Sigmoid colon (tissue), 7 donors: ENCODE measurements around the gene MAGI2. TPM values are rescaled to one million over a fixed set of nuclear protein-coding genes. Genes with fewer than 3 reads are reported as not detected.

Experiments
- DNase-seq: peaks from one replicate; pipeline ENCODE4 v3.0.0-alpha.2; 2019
- H3K27ac ChIP-seq, 4 donors: fragments of 200-600 bp; sonication (generic); one replicate each; pipeline ENCODE4 v1.5.1; 2016 to 2019; ENCODE audit warnings: mild to moderate bottlenecking in 1 of 4
- H3K27me3 ChIP-seq, 3 donors: fragments of 200-600 bp; sonication (generic); one replicate each; pipeline ENCODE4 v1.5.1; 2019; ENCODE audit warnings: mild to moderate bottlenecking in 1 of 3
- H3K36me3 ChIP-seq, 4 donors: fragments of 200-600 bp; sonication (generic); one replicate each; pipeline ENCODE4 v1.5.1; 2016 to 2019
- H3K4me1 ChIP-seq, 4 donors: fragments of 200-600 bp; sonication (generic); one replicate each; pipeline ENCODE4 v1.5.1; 2017 to 2019
- H3K4me3 ChIP-seq, 4 donors: fragments of 200-600 bp; sonication (generic); one replicate each; pipeline ENCODE4 v1.5.1; 2017 to 2019; ENCODE audit warnings: mild to moderate bottlenecking in 2 of 4, moderate library complexity in 1 of 4
- H3K9me3 ChIP-seq, 4 donors: fragments of 200-600 bp in 3 of 4; sonication (generic) in 3 of 4; one replicate each; pipeline versions ENCODE4 v1.5.1 to v1.6.1; 2013 to 2019
- CTCF ChIP-seq, 4 experiments: fragments of 450-650 bp in 3 of 4; fragments of 200-600 bp in 1 of 4; IDR thresholded peaks; one replicate each; pipeline ENCODE4 v1.5.1; 2016 to 2019; ENCODE audit warnings: antibody characterized with exemption in 4 of 4, mild to moderate bottlenecking in 3 of 4, moderate library complexity in 2 of 4
- EP300 ChIP-seq, 4 donors: sonication (generic); formaldehyde crosslinking; IDR thresholded peaks; one replicate each; pipeline ENCODE4 v1.6.1; 2017; ENCODE audit warnings: antibody characterized with exemption in 4 of 4
- POLR2A ChIP-seq, 2 donors: fragments of 450-650 bp; IDR thresholded peaks; one replicate each; pipeline ENCODE4 v1.6.1; 2016; ENCODE audit warnings: antibody characterized with exemption in 2 of 2, mild to moderate bottlenecking in 2 of 2, moderate library complexity in 2 of 2
- POLR2AphosphoS5 ChIP-seq, 4 donors: sonication (generic); formaldehyde crosslinking; IDR thresholded peaks; one replicate each; pipeline ENCODE4 v1.6.1; 2017; ENCODE audit warnings: antibody characterized with exemption in 4 of 4
- WGBS, 2 donors: extraction: QIAGEN DNeasy Blood & Tissue Kit; methylation state at CpG; one replicate each; pipeline ENCODE4 v1.1.7; 2013; 5-methylcytosine and 5-hydroxymethylcytosine counted together
- intact Hi-C: fragments of 100-400 bp; cut with DNase I; formaldehyde crosslinking; loops from one replicate; pipeline ENCODE4 v1.15.1; 2023
- polyA plus RNA-seq, 3 donors: library from polyadenylated mRNA; stranded (reverse); fragments of 200-250 nt; gene quantifications; one replicate each; pipeline ENCODE4 v1.2.3, GENCODE V29; 2013
- total RNA-seq, 4 donors: library from RNA; depleted of rRNA; stranded (reverse); fragments of >200 nt; gene quantifications; one replicate each; pipeline ENCODE4 v1.1.0, GENCODE V29; 2016
- donor health status: healthy with polysubstance abuse.
- donor health status: Bipolar disorder and iron deficiency.
- donor health status: healthy.

Gene MAGI2
- total and polyA plus RNA-seq, 7 donors = 0.69 to 26.9 (median 14.7) TPM

GRCh38 chr7:78529392-78529791 is 924.1 kb downstream of the MAGI2 start:
- TF ChIP-seq POLR2A (IDR thresholded peaks at IDR 0.05) = no peak
- TF ChIP-seq CTCF (IDR thresholded peaks at IDR 0.05) = no peak
- no peak for TF ChIP-seq EP300 (IDR thresholded peaks at IDR 0.05)
- no peak for TF ChIP-seq POLR2AphosphoS5 (IDR thresholded peaks at IDR 0.05)
- intact Hi-C loops = no loop called here
- Histone ChIP-seq H3K27ac (no peak overlapping the region), H3K27me3 (no peaks in the 10 kb centered on the region), H3K36me3 (no peaks in the 10 kb centered on the region), H3K9me3 (no peaks in the 10 kb centered on the region), H3K4me3 (no peak overlapping the region), H3K4me1 (no peaks in the 10 kb centered on the region)
- WGBS, 2 donors = 68 to 80% methylated on average over 3 of the region's 3 CpGs
- no peak for DNase-seq

GRCh38 chr7:78528964-78529363 is 924.5 kb downstream of the MAGI2 start:
- Histone ChIP-seq H3K36me3 (no peaks in the 10 kb centered on the region), H3K27me3 (no peaks in the 10 kb centered on the region), H3K27ac (no peak overlapping the region), H3K4me1 (no peaks in the 10 kb centered on the region), H3K4me3 (no peak overlapping the region), H3K9me3 (no peaks in the 10 kb centered on the region)
- WGBS, 2 donors = 46 to 74% methylated on average over 3 of the region's 3 CpGs
- TF ChIP-seq EP300 (IDR thresholded peaks at IDR 0.05) (no peak), POLR2AphosphoS5 (IDR thresholded peaks at IDR 0.05) (no peak), CTCF (IDR thresholded peaks at IDR 0.05) (no peak), POLR2A (IDR thresholded peaks at IDR 0.05) (no peak)
- DNase-seq = no peak
- intact Hi-C loops = no loop called here

GRCh38 chr7:78523930-78524329 is 929.5 kb downstream of the MAGI2 start:
- intact Hi-C loops = no loop called here
- WGBS, 2 donors = 30 to 62% methylated on average over 5 of the region's 5 CpGs

GRCh38 chr7:78521961-78522360 is 931.5 kb downstream of the MAGI2 start:
- intact Hi-C loops = no loop called here
- Histone ChIP-seq H3K4me3 (no peak overlapping the region), H3K9me3 (no peaks in the 10 kb centered on the region), H3K36me3 (no peaks in the 10 kb centered on the region), H3K4me1 (no peaks in the 10 kb centered on the region), H3K27ac (no peak overlapping the region), H3K27me3 (no peaks in the 10 kb centered on the region)
- 78 to 83% methylated on average over 3 of the region's 3 CpGs for WGBS, 2 donors
- TF ChIP-seq CTCF (IDR thresholded peaks at IDR 0.05) (no peak), POLR2AphosphoS5 (IDR thresholded peaks at IDR 0.05) (no peak), POLR2A (IDR thresholded peaks at IDR 0.05) (no peak), EP300 (IDR thresholded peaks at IDR 0.05) (no peak)
- no peak for DNase-seq

More at GRCh38 chr7:78523930-78524329, 929.5 kb downstream of the MAGI2 start:
- TF ChIP-seq EP300 (IDR thresholded peaks at IDR 0.05) (no peak), CTCF (IDR thresholded peaks at IDR 0.05) (no peak), POLR2AphosphoS5 (IDR thresholded peaks at IDR 0.05) (no peak), POLR2A (IDR thresholded peaks at IDR 0.05) (no peak)
- Histone ChIP-seq H3K9me3 (no peaks in the 10 kb centered on the region), H3K27me3 (no peaks in the 10 kb centered on the region), H3K4me1 (no peaks in the 10 kb centered on the region), H3K4me3 (no peak overlapping the region), H3K27ac (no peak overlapping the region), H3K36me3 (no peaks in the 10 kb centered on the region)
- DNase-seq = no peak

- Histone ChIP-seq H3K9me3 (no peaks in the 10 kb centered on the region), H3K27ac (no peak overlapping the region), H3K4me3 (no peak overlapping the region), H3K27me3 (no peaks in the 10 kb centered on the region), H3K36me3 (no peaks in the 10 kb centered on the region), H3K4me1 (no peaks in the 10 kb centered on the region)
- 66 to 78% methylated on average over 2 of the region's 2 CpGs for WGBS, 2 donors
- DNase-seq = no peak
- intact Hi-C loops = no loop called here
- TF ChIP-seq CTCF (IDR thresholded peaks at IDR 0.05) = no peak
- TF ChIP-seq POLR2A (IDR thresholded peaks at IDR 0.05) = no peak
Measured at GRCh38 chr7:78516450-78516849, 937.0 kb downstream of the MAGI2 start.
